ENCODE results near the gene SNAPC1.
"Not testable (repeated sequence)": the region's sequence is repeated elsewhere in the genome, so short reads cannot be mapped to it uniquely, and the experiment has no call there.

- TF ChIP-seq MYC (IDR thresholded peaks at IDR 0.05; ENCODE audit: low read depth, low read length); MYC (CRISPR knock-in tag; IDR thresholded peaks at IDR 0.05; ENCODE audit: borderline replicate concordance, low read depth); GABPA (tag; conservative IDR thresholded peaks at IDR 0.05; ENCODE audit: low read depth); EP300 (IDR thresholded peaks at IDR 0.05; ENCODE audit: low read length); EZH2 (IDR thresholded peaks at IDR 0.05; ENCODE audit: borderline replicate concordance, low read depth, low read length); MED1 (CRISPR knock-in tag; IDR thresholded peaks at IDR 0.05; ENCODE audit: borderline replicate concordance): not testable (repeated sequence)
Measured at GRCh38 chr14:61746346-61746745, 15.9 kb upstream of the SNAPC1 start.

Data from K562 (cell line).